GM21825 (cell line): ENCODE data around the gene MOGAT3.

Experiments
- ATAC-seq: cut with Tn5 transposase; IDR thresholded peaks from one replicate; pipeline ENCODE4 v1.9.1; 2021; ENCODE audit warnings: mild to moderate bottlenecking, moderate library complexity; ENCODE audit not compliant: unreplicated experiment

Gene MOGAT3

GRCh38 chr7:101162551-101163278, 38.1 kb downstream of the MOGAT3 start:
- ATAC-seq = no peak

GRCh38 chr7:101161692-101162471, 39.0 kb downstream of the MOGAT3 start:
- no peak for ATAC-seq

- ATAC-seq = no peak
Observed at GRCh38 chr7:101160910-101161309, 39.9 kb downstream of the MOGAT3 start.

GRCh38 chr7:101159696-101160674, 40.9 kb downstream of the MOGAT3 start:
- no peak for ATAC-seq

GRCh38 chr7:101156866-101157589, 43.8 kb downstream of the MOGAT3 start:
- ATAC-seq = no peak

- ATAC-seq = no peak
Observed at GRCh38 chr7:101156277-101156676, 44.6 kb downstream of the MOGAT3 start.

- ATAC-seq = no peak
Observed at GRCh38 chr7:101155303-101155702, 45.5 kb downstream of the MOGAT3 start.

GRCh38 chr7:101154693-101155102, 46.1 kb downstream of the MOGAT3 start:
- peak; percentile 19 for ATAC-seq

GRCh38 chr7:101153969-101154692, 46.7 kb downstream of the MOGAT3 start, which contains the start of gene AP1S1:
Gene AP1S1 (plus strand): TSS chr7:101154476. CDS start chr7:101154515, 39 bp downstream.
- ATAC-seq = peak; percentile 68

GRCh38 chr7:101151908-101152651, 48.8 kb downstream of the MOGAT3 start:
- ATAC-seq = no peak
